Ishikawa (cell line): ENCODE data around the gene AP5Z1.

Experiments used
- CEBPB ChIP-seq: IDR thresholded peaks from 2 replicates; pipeline ENCODE4 v1.6.1; 2012
- CREB1 ChIP-seq: IDR thresholded peaks from 2 replicates; pipeline ENCODE4 v1.6.1; 2012; ENCODE audit warnings: low read depth
- EGR1 ChIP-seq: IDR thresholded peaks from 2 replicates; pipeline ENCODE4 v1.6.1; 2012
- EP300 ChIP-seq: IDR thresholded peaks from 2 replicates; pipeline ENCODE4 v1.6.1; 2012; ENCODE audit warnings: borderline replicate concordance
- FOXM1 ChIP-seq: IDR thresholded peaks from 2 replicates; pipeline ENCODE4 v1.6.1; 2012; ENCODE audit warnings: low read depth, borderline replicate concordance
- NFIC ChIP-seq: IDR thresholded peaks from 2 replicates; pipeline ENCODE4 v1.6.1; 2012
- RAD21 ChIP-seq: IDR thresholded peaks from 2 replicates; pipeline ENCODE4 v1.6.1; 2012; ENCODE audit warnings: low read depth
- REST ChIP-seq: IDR thresholded peaks from 2 replicates; pipeline ENCODE4 v1.6.1; 2012; ENCODE audit warnings: low read depth, mild to moderate bottlenecking
- TAF1 ChIP-seq: IDR thresholded peaks from 2 replicates; pipeline ENCODE4 v1.6.1; 2012; ENCODE audit warnings: low read depth, mild to moderate bottlenecking
- TCF12 ChIP-seq: IDR thresholded peaks from 2 replicates; pipeline ENCODE4 v1.6.1; 2012; ENCODE audit warnings: low read depth
- TEAD4 ChIP-seq: IDR thresholded peaks from 2 replicates; pipeline ENCODE4 v1.6.1; 2012
- YY1 ChIP-seq: IDR thresholded peaks from 2 replicates; pipeline ENCODE4 v1.6.1; 2012; ENCODE audit warnings: low read depth
- ZBTB7A ChIP-seq: IDR thresholded peaks from 2 replicates; pipeline ENCODE4 v1.6.1; 2012; ENCODE audit warnings: low read depth
- TF ChIP-seq, protein P1 (sequence below): IDR thresholded peaks from 2 replicates; pipeline ENCODE4 v1.6.1; 2012
- TF ChIP-seq, protein P2 (sequence below): IDR thresholded peaks from 2 replicates; pipeline ENCODE4 v1.6.1; 2012

The AP5Z1 gene

GRCh38 chr7:4805110-4805983 is 29.9 kb downstream of the AP5Z1 start:
- TF ChIP-seq EP300 (no peak), TCF12 (no peak), YY1 (no peak), NFIC (no peak), TEAD4 (no peak), RAD21 (no peak), ZBTB7A (no peak), TAF1 (no peak), EGR1 (no peak), CEBPB (no peak), FOXM1 (no peak), REST (no peak), CREB1 (no peak)
- TF ChIP-seq, protein P1, sequence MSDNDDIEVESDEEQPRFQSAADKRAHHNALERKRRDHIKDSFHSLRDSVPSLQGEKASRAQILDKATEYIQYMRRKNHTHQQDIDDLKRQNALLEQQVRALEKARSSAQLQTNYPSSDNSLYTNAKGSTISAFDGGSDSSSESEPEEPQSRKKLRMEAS, result no peak
- TF ChIP-seq, protein P2, sequence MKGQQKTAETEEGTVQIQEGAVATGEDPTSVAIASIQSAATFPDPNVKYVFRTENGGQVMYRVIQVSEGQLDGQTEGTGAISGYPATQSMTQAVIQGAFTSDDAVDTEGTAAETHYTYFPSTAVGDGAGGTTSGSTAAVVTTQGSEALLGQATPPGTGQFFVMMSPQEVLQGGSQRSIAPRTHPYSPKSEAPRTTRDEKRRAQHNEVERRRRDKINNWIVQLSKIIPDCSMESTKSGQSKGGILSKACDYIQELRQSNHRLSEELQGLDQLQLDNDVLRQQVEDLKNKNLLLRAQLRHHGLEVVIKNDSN, result no peak

DNA sequence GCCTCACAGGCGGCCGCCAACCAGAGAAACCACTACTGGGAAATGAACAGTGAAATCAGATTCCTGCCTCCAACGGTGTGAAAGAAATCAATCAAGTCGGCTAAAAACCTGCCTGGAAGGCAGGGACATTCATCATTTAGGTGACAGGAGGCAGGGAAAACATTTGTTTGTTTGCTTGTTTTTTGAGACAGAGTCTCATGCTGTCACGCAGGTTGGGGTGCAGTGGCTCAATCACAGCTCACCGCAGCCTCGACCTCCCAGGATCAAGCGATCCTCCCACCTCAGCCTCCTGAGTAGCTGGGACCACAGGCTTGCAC is 30.5 kb downstream of the AP5Z1 start:
- TF ChIP-seq YY1 (no peak), CREB1 (no peak), ZBTB7A (no peak), TCF12 (no peak), NFIC (no peak), EGR1 (no peak), TAF1 (no peak), EP300 (no peak), TEAD4 (no peak), CEBPB (no peak), RAD21 (no peak), REST (no peak), FOXM1 (no peak)
- TF ChIP-seq, protein P2, result no peak
- TF ChIP-seq, protein P1, result no peak

DNA sequence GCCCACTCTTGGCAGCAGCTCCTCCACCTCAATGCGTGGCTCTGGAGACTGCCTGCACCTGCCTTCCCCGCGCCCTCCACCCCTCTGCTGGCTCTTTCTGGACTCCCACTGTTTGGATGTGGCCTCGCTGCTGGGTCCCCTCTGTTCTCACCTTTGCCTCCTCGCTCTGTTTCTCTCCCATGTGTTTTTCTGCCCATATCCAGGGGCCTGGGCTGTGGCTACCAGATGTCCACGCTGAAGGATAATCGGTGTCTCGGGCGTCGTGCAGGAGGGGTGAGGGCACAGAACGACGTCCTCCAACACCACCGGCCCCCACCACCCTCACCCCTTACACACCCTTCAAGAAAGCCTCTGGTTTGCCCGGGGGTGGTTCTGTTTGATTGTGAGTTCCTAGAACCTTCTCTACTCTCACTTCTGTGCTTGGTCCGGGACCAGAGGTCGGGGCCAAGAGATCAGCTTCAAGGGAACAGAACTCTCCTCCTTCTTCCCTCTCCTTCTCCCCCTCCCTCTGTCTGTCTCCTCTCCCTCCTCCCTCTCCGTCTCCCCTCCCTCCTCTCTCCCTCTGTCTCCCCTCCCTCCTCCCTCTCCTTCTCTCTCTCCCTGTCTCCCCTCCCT is 31.7 kb downstream of the AP5Z1 start:
- TF ChIP-seq, protein P2, result no peak
- TF ChIP-seq REST, result no peak
- no peak for TF ChIP-seq EP300
- no peak for TF ChIP-seq NFIC
- TF ChIP-seq FOXM1, result no peak
- no peak for TF ChIP-seq CEBPB
- TF ChIP-seq EGR1, result no peak
- no peak for TF ChIP-seq ZBTB7A
- TF ChIP-seq TAF1, result no peak
- no peak for TF ChIP-seq TEAD4
- no peak for TF ChIP-seq YY1
- TF ChIP-seq, protein P1, result no peak
- no peak for TF ChIP-seq TCF12
